Thyroid gland (tissue), 4 donors: Measurements from ENCODE around the gene ASB15.

Experiments
- POLR2A ChIP-seq, 2 donors: fragments of 450-650 bp; IDR thresholded peaks; one replicate each; pipeline ENCODE4 v1.6.1; 2017; ENCODE audit warnings: antibody characterized with exemption in 2 of 2, mild to moderate bottlenecking in 2 of 2, moderate library complexity in 1 of 2
- TF ChIP-seq, protein P1 (sequence below), 6 experiments: fragments of 200-600 bp in 3 of 6; fragments of 450-650 bp in 3 of 6; sonication (generic) in 3 of 6; IDR thresholded peaks; one replicate each; pipeline ENCODE4 v1.5.1; 2016 to 2019; ENCODE audit warnings: antibody characterized with exemption in 6 of 6, mild to moderate bottlenecking in 2 of 6, inconsistent platforms in 1 of 6, moderate library complexity in 1 of 6

GRCh38 chr7:123680580-123680979 is 79.0 kb downstream of the ASB15 start:
- TF ChIP-seq, protein P1, sequence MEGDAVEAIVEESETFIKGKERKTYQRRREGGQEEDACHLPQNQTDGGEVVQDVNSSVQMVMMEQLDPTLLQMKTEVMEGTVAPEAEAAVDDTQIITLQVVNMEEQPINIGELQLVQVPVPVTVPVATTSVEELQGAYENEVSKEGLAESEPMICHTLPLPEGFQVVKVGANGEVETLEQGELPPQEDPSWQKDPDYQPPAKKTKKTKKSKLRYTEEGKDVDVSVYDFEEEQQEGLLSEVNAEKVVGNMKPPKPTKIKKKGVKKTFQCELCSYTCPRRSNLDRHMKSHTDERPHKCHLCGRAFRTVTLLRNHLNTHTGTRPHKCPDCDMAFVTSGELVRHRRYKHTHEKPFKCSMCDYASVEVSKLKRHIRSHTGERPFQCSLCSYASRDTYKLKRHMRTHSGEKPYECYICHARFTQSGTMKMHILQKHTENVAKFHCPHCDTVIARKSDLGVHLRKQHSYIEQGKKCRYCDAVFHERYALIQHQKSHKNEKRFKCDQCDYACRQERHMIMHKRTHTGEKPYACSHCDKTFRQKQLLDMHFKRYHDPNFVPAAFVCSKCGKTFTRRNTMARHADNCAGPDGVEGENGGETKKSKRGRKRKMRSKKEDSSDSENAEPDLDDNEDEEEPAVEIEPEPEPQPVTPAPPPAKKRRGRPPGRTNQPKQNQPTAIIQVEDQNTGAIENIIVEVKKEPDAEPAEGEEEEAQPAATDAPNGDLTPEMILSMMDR (IDR thresholded peaks at IDR 0.05): no peak
- TF ChIP-seq POLR2A (IDR thresholded peaks at IDR 0.05): no peak
